RWPE2 (cell line): ENCODE data around the gene TCEANC2.

Experiments
- ATAC-seq: fragments of 200-7000 bp; cut with Tn5 transposase; 3 replicates; pipeline ENCODE4 v1.9.1; 2021; ENCODE audit warnings: low read depth
- DNase-seq: peaks from one replicate; pipeline ENCODE4 v3.0.0-alpha.2; 2020; ENCODE audit warnings: low spot score
- H3K27ac ChIP-seq: fragments of 450-650 bp; 2 replicates; pipeline ENCODE4 v1.5.1; 2017; ENCODE audit warnings: mild to moderate bottlenecking; ENCODE audit not compliant: poor library complexity, severe bottlenecking
- H3K27me3 ChIP-seq: fragments of 250-450 bp; sonication (Bioruptor Pico); 2 replicates; pipeline ENCODE4 v1.5.1; 2021; ENCODE audit warnings: mild to moderate bottlenecking, moderate library complexity; ENCODE audit not compliant: insufficient read depth, poor library complexity, severe bottlenecking
- H3K36me3 ChIP-seq: fragments of 250-450 bp; sonication (Bioruptor Pico); 2 replicates; pipeline ENCODE4 v1.5.1; 2020; ENCODE audit warnings: low read depth, mild to moderate bottlenecking, moderate library complexity
- H3K4me1 ChIP-seq: fragments of 250-450 bp; sonication (Bioruptor Pico); 2 replicates; pipeline ENCODE4 v1.5.1; 2021; ENCODE audit warnings: mild to moderate bottlenecking, moderate library complexity; ENCODE audit not compliant: insufficient read depth, poor library complexity, severe bottlenecking
- H3K4me3 ChIP-seq: fragments of 250-450 bp; sonication (Bioruptor Pico); 2 replicates; pipeline ENCODE4 v1.5.1; 2021; ENCODE audit warnings: mild to moderate bottlenecking, moderate library complexity; ENCODE audit not compliant: severe bottlenecking
- H3K9me3 ChIP-seq: fragments of 250-450 bp; sonication (Bioruptor Pico); 2 replicates; pipeline ENCODE4 v1.5.1; 2021; ENCODE audit warnings: mild to moderate bottlenecking, moderate library complexity; ENCODE audit not compliant: severe bottlenecking
- CTCF ChIP-seq: fragments of 450-650 bp; IDR thresholded peaks from one replicate; pipeline ENCODE4 v1.5.1; 2017; ENCODE audit warnings: mild to moderate bottlenecking, moderate library complexity; ENCODE audit not compliant: poor library complexity, severe bottlenecking

Gene TCEANC2

GRCh38 chr1:54137534-54138061 is 84.2 kb downstream of the TCEANC2 start:
- no peak for ATAC-seq
- H3K4me3 ChIP-seq: no peak overlapping the region
- H3K9me3 ChIP-seq: no peaks in the 10 kb centered on the region
- no peak for DNase-seq
- no peaks in the 10 kb centered on the region for H3K27me3 ChIP-seq
- no peaks in the 10 kb centered on the region for H3K36me3 ChIP-seq
- no peak for TF ChIP-seq CTCF
- no peak overlapping the region for H3K27ac ChIP-seq
- H3K4me1 ChIP-seq: no peaks in the 10 kb centered on the region

GRCh38 chr1:54138994-54139393 is 85.6 kb downstream of the TCEANC2 start:
- Histone ChIP-seq H3K27ac (no peak overlapping the region), H3K36me3 (no peaks in the 10 kb centered on the region), H3K4me3 (no peak overlapping the region), H3K9me3 (no peaks in the 10 kb centered on the region), H3K4me1 (no peaks in the 10 kb centered on the region), H3K27me3 (no peaks in the 10 kb centered on the region)
- ATAC-seq (no peak), DNase-seq (no peak)
- TF ChIP-seq CTCF: no peak

- no peak for TF ChIP-seq CTCF
- H3K4me1 ChIP-seq: no peaks in the 10 kb centered on the region
- H3K4me3 ChIP-seq: no peak overlapping the region
- DNase-seq (no peak), ATAC-seq (no peak)
- no peaks in the 10 kb centered on the region for H3K36me3 ChIP-seq
- H3K27ac ChIP-seq: no peak overlapping the region
- H3K27me3 ChIP-seq: no peaks in the 10 kb centered on the region
- H3K9me3 ChIP-seq: no peaks in the 10 kb centered on the region
These were observed 86.3 kb downstream of the TCEANC2 start for GRCh38 chr1:54139711-54140110.

- no peak for TF ChIP-seq CTCF
- DNase-seq (no peak), ATAC-seq (no peak)
- Histone ChIP-seq H3K9me3 (no peaks in the 10 kb centered on the region), H3K4me1 (no peaks in the 10 kb centered on the region), H3K36me3 (no peaks in the 10 kb centered on the region), H3K4me3 (no peak overlapping the region), H3K27me3 (no peaks in the 10 kb centered on the region), H3K27ac (no peak overlapping the region)
These were observed 88.9 kb downstream of the TCEANC2 start for GRCh38 chr1:54142146-54142900.

GRCh38 chr1:54144366-54144765 is 91.0 kb downstream of the TCEANC2 start:
- ATAC-seq: no peak

More at GRCh38 chr1:54144366-54144765, 91.0 kb downstream of the TCEANC2 start:
- no peak overlapping the region for H3K4me3 ChIP-seq
- H3K27ac ChIP-seq: no peak overlapping the region
- TF ChIP-seq CTCF: no peak
- no peaks in the 10 kb centered on the region for H3K4me1 ChIP-seq
- no peaks in the 10 kb centered on the region for H3K27me3 ChIP-seq
- DNase-seq: no peak
- H3K36me3 ChIP-seq: no peaks in the 10 kb centered on the region
- H3K9me3 ChIP-seq: no peaks in the 10 kb centered on the region
